ENCODE data around the gene FAM171A1.
"Not testable (repeated sequence)": the region's sequence is repeated elsewhere in the genome, so short reads cannot be mapped to it uniquely, and the experiment has no call there.

- not testable (repeated sequence) for TF ChIP-seq CTCF (conservative IDR thresholded peaks at IDR 0.05; ENCODE audit: low read length); EZH2phosphoT487 (IDR thresholded peaks at IDR 0.05; ENCODE audit: borderline replicate concordance)
These were observed 68.7 kb downstream of the FAM171A1 start for GRCh38 chr10:15302188-15302956.
